Smooth muscle cell (in vitro differentiated cells): ENCODE results near the gene STAT5B. TPM values are rescaled to one million over a fixed set of nuclear protein-coding genes. Genes with fewer than 3 reads are reported as not detected.

ENCODE experiments used
- DNase-seq: peaks from one replicate; lab custom pipeline; 2025; ENCODE audit not compliant: unreplicated experiment; lab: John Stamatoyannopoulos, UW
- H2AFZ ChIP-seq: fragments of 200-600 bp; sonication (generic); 2 replicates; pipeline ENCODE4 v1.6.0; 2016; ENCODE audit warnings: antibody characterized with exemption, low read depth, mild to moderate bottlenecking
- H3F3A ChIP-seq: fragments of 200-600 bp; sonication (generic); 2 replicates; pipeline ENCODE4 v1.6.0; 2017; ENCODE audit warnings: antibody characterized with exemption, low read depth
- H3K27ac ChIP-seq: fragments of 200-600 bp; sonication (generic); 2 replicates; pipeline ENCODE4 v1.5.1; 2016; ENCODE audit warnings: low read depth, mild to moderate bottlenecking
- H3K27me3 ChIP-seq: fragments of 200-600 bp; sonication (generic); 2 replicates; pipeline ENCODE4 v1.6.1; 2016; ENCODE audit warnings: low read depth, mild to moderate bottlenecking
- H3K36me3 ChIP-seq: fragments of 200-600 bp; sonication (generic); 2 replicates; pipeline ENCODE4 v1.5.1; 2016; ENCODE audit warnings: low read depth
- H3K4me1 ChIP-seq: fragments of 200-600 bp; sonication (generic); 2 replicates; pipeline ENCODE4 v1.5.1; 2016; ENCODE audit warnings: low read depth
- H3K4me2 ChIP-seq: fragments of 200-600 bp; sonication (generic); 2 replicates; pipeline ENCODE4 v1.6.0; 2016; ENCODE audit warnings: mild to moderate bottlenecking
- H3K4me3 ChIP-seq: fragments of 200-600 bp; sonication (generic); 2 replicates; pipeline ENCODE4 v1.5.1; 2016; ENCODE audit warnings: mild to moderate bottlenecking
- H3K79me2 ChIP-seq: fragments of 200-600 bp; sonication (generic); 2 replicates; pipeline ENCODE4 v1.6.0; 2016; ENCODE audit warnings: low read depth, mild to moderate bottlenecking
- H3K9ac ChIP-seq: fragments of 200-600 bp; sonication (generic); 2 replicates; pipeline ENCODE4 v1.6.0; 2016; ENCODE audit warnings: low read depth
- H3K9me3 ChIP-seq: fragments of 200-600 bp; sonication (generic); replicated peaks from 2 replicates; pipeline ENCODE4 v1.5.1; 2016; ENCODE audit warnings: low read depth
- H4K20me1 ChIP-seq: fragments of 200-600 bp; sonication (generic); 2 replicates; pipeline ENCODE4 v1.6.0; 2016; ENCODE audit warnings: low read depth
- WGBS: methylation state at CpG from one replicate; pipeline ENCODE4 v1.1.7; 2016; ENCODE audit warnings: low lambda C conversion rate; 5-methylcytosine and 5-hydroxymethylcytosine counted together
- polyA plus RNA-seq: library from polyadenylated mRNA; unstranded; fragments of >200 nt; fragmentation: Nextera tagmentation; extraction: Ambion mirVana; gene quantifications from 2 replicates; pipeline ENCODE4 v1.2.1, GENCODE V29; 2016
- total RNA-seq: library from RNA; depleted of rRNA; stranded (reverse); fragments of >200 nt; gene quantifications from 2 replicates; pipeline ENCODE4 v1.2.3, GENCODE V29; 2014
- TF ChIP-seq, protein P1 (sequence below): fragments of 200-600 bp; sonication (generic); IDR thresholded peaks from 2 replicates; pipeline ENCODE4 v1.5.1; 2017; ENCODE audit warnings: borderline replicate concordance, mild to moderate bottlenecking, antibody characterized with exemption; ENCODE audit not compliant: insufficient read depth, poor library complexity, severe bottlenecking

STAT5B gene
- total and polyA plus RNA-seq, 2 experiments from 2014 or later, result 10.7 to 12.4 TPM

DNA sequence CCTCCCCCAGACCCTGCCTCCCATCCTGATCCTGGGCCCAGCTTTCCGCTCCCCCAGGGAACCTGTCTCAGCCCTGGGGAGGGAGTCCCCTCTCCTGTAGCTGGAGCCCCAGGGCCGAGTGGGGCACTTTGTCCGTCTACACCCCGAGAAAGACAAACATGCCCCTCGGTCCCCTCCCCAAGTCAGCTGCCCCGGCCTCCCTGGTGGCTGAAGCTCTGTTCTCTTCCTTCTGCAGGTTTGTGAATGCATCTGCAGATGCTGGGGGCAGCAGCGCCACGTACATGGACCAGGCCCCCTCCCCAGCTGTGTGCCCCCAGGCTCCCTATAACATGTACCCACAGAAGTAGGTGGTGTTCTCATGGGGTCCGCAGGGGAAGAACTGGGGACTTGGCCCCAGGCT lies 33.0 kb upstream of the STAT5B start:
- Histone ChIP-seq H3K36me3 (no peaks in the 10 kb centered on the region), H3K4me1 (peaks cover 18% of the 10 kb centered on the region), H3K79me2 (no peaks in the 10 kb centered on the region), H3K9me3 (no peaks in the 10 kb centered on the region), H3F3A (peaks cover 13% of the 10 kb centered on the region), H4K20me1 (peaks cover 26% of the 10 kb centered on the region), H2AFZ (no peak overlapping the region), H3K27ac (no peak overlapping the region), H3K4me3 (no peak overlapping the region), H3K27me3 (no peaks in the 10 kb centered on the region), H3K4me2 (no peak overlapping the region), H3K9ac (no peak overlapping the region)
- no peak for DNase-seq
- TF ChIP-seq, protein P1, sequence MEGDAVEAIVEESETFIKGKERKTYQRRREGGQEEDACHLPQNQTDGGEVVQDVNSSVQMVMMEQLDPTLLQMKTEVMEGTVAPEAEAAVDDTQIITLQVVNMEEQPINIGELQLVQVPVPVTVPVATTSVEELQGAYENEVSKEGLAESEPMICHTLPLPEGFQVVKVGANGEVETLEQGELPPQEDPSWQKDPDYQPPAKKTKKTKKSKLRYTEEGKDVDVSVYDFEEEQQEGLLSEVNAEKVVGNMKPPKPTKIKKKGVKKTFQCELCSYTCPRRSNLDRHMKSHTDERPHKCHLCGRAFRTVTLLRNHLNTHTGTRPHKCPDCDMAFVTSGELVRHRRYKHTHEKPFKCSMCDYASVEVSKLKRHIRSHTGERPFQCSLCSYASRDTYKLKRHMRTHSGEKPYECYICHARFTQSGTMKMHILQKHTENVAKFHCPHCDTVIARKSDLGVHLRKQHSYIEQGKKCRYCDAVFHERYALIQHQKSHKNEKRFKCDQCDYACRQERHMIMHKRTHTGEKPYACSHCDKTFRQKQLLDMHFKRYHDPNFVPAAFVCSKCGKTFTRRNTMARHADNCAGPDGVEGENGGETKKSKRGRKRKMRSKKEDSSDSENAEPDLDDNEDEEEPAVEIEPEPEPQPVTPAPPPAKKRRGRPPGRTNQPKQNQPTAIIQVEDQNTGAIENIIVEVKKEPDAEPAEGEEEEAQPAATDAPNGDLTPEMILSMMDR, result no peak
- 92% methylated on average over 8 of the region's 9 CpGs for WGBS

DNA sequence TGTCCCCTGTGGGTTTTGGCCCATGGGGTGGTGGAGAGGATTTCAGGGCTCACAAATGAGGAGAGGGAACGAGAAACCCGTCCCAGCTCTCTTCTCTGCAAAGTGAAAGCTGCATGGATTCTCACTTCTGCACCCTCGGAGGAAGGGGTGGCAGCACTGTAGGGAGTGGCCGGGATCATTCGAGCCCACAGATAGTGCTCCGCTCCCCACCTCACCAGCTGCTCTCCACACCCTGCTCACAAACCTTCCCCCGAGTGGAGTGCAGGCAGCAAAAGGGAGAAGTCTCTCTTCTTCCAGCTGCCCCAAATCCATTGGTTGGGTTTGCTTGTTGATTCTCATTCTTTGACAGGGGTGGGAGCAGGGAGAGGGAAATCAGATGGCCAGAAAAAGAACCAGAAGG lies 32.3 kb upstream of the STAT5B start:
- Histone ChIP-seq H2AFZ (no peak overlapping the region), H3K79me2 (no peaks in the 10 kb centered on the region), H4K20me1 (peaks cover 19% of the 10 kb centered on the region), H3K27ac (no peak overlapping the region), H3K9me3 (no peaks in the 10 kb centered on the region), H3K27me3 (no peaks in the 10 kb centered on the region), H3K4me3 (no peak overlapping the region), H3K4me2 (no peak overlapping the region), H3K4me1 (peaks cover 18% of the 10 kb centered on the region), H3F3A (peaks cover 13% of the 10 kb centered on the region), H3K36me3 (no peaks in the 10 kb centered on the region), H3K9ac (no peak overlapping the region)
- TF ChIP-seq, protein P1, result no peak
- no peak for DNase-seq
- WGBS, result 86% methylated on average over 7 of the region's 7 CpGs

DNA sequence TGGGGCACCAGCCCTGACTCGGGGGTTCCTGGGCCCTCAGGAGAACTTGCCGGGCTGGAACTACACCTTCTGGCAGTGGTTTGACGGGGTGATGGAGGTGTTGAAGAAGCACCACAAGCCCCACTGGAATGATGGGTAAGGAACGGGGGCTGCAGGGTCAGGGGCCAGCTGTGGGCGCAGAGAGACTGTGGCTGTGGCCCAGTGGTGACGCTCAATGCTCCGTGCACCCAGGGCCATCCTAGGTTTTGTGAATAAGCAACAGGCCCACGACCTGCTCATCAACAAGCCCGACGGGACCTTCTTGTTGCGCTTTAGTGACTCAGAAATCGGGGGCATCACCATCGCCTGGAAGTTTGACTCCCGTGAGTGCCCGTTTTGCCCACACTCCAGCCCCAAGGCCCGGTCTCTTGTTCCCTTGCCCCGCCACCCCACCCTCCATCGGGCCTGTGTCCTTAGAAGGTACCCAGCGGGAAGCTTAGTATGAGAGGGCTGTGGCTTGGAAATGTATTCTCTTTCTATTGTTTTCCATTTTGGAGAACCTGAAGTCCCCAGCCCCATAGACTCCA lies 31.3 kb upstream of the STAT5B start:
- no peak for DNase-seq
- TF ChIP-seq, protein P1, result no peak
- no peaks in the 10 kb centered on the region for H3K9me3 ChIP-seq
- H3K9ac ChIP-seq, result no peak overlapping the region
- no peaks in the 10 kb centered on the region for H3K27me3 ChIP-seq
- H3K79me2 ChIP-seq, result no peaks in the 10 kb centered on the region
- no peak overlapping the region for H3K4me2 ChIP-seq
- H3K36me3 ChIP-seq, result no peaks in the 10 kb centered on the region
- H3K4me1 ChIP-seq, result peaks cover 12% of the 10 kb centered on the region
- H2AFZ ChIP-seq, result no peak overlapping the region
- H4K20me1 ChIP-seq, result peaks cover 9% of the 10 kb centered on the region
- 94% methylated on average over 18 of the region's 19 CpGs for WGBS
- H3F3A ChIP-seq, result peaks cover 13% of the 10 kb centered on the region
- no peak overlapping the region for H3K4me3 ChIP-seq
- H3K27ac ChIP-seq, result no peak overlapping the region

DNA sequence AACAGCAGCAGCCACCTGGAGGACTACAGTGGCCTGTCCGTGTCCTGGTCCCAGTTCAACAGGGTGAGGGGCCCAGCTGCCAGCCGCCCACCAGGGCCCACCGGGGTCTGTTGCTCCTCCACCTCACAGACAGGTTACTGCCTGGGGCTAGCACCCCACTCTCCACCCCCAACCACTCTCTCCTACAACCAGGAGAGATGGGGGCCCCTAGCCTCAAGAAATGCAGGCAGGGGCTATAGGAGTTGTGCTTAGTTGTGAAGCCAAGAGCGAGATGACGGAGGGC lies 30.1 kb upstream of the STAT5B start:
- Histone ChIP-seq H3K27ac (no peak overlapping the region), H4K20me1 (no peaks in the 10 kb centered on the region), H3F3A (peaks cover 6% of the 10 kb centered on the region), H2AFZ (no peak overlapping the region), H3K9me3 (no peaks in the 10 kb centered on the region), H3K27me3 (no peaks in the 10 kb centered on the region), H3K4me2 (no peak overlapping the region), H3K4me1 (peaks cover 3% of the 10 kb centered on the region), H3K79me2 (no peaks in the 10 kb centered on the region), H3K36me3 (no peaks in the 10 kb centered on the region), H3K4me3 (no peak overlapping the region), H3K9ac (no peak overlapping the region)
- no peak for DNase-seq
- 92% methylated on average over 5 of the region's 5 CpGs for WGBS
- TF ChIP-seq, protein P1, result no peak
